Esophagus muscularis mucosa (tissue), 4 donors: ENCODE measurements around the gene PARP12. TPM values are rescaled to one million over a fixed set of nuclear protein-coding genes. Genes with fewer than 3 reads are reported as not detected.

Source experiments
- DNase-seq: peaks from one replicate; pipeline ENCODE4 v3.0.0-alpha.2; 2017; ENCODE audit errors: extremely low spot score
- H3K27ac ChIP-seq, 4 donors: fragments of 200-600 bp; sonication (generic); replicated peaks in 1 of 4; 1 replicate in 3 of 4; 2 replicates in 1 of 4; pipeline ENCODE4 v1.5.1; 2016 to 2019; ENCODE audit warnings: mild to moderate bottlenecking in 1 of 4
- H3K27me3 ChIP-seq, 4 donors: fragments of 200-600 bp; sonication (generic); one replicate each; pipeline versions ENCODE4 v1.5.1 to v1.6.0; 2016 to 2019
- H3K36me3 ChIP-seq, 4 donors: fragments of 200-600 bp; sonication (generic); one replicate each; pipeline ENCODE4 v1.5.1; 2016 to 2019
- H3K4me1 ChIP-seq, 4 donors: fragments of 200-600 bp; sonication (generic); one replicate each; pipeline ENCODE4 v1.5.1; 2016 to 2019
- H3K4me3 ChIP-seq, 4 donors: fragments of 200-600 bp; sonication (generic); 1 replicate in 2 of 4; 2 replicates in 2 of 4; pipeline ENCODE4 v1.5.1; 2016 to 2019; ENCODE audit warnings: mild to moderate bottlenecking in 4 of 4, moderate library complexity in 1 of 4
- H3K9me3 ChIP-seq, 4 donors: fragments of 200-600 bp; sonication (generic); 1 replicate in 3 of 4; 2 replicates in 1 of 4; pipeline ENCODE4 v1.5.1; 2016 to 2019
- EP300 ChIP-seq: sonication (generic); formaldehyde crosslinking; IDR thresholded peaks from one replicate; pipeline ENCODE4 v1.6.1; 2017; ENCODE audit warnings: antibody characterized with exemption
- POLR2A ChIP-seq: fragments of 450-650 bp; IDR thresholded peaks from one replicate; pipeline ENCODE4 v1.6.1; 2017; ENCODE audit warnings: antibody characterized with exemption, moderate library complexity, mild to moderate bottlenecking, low read depth
- POLR2AphosphoS5 ChIP-seq, 2 donors: sonication (generic); formaldehyde crosslinking; IDR thresholded peaks; one replicate each; pipeline ENCODE4 v1.6.1; 2017; ENCODE audit warnings: antibody characterized with exemption in 2 of 2
- WGBS: methylation state at CpG from one replicate; pipeline ENCODE4 v1.1.5; 2018; 5-methylcytosine and 5-hydroxymethylcytosine counted together
- intact Hi-C: fragments of 100-400 bp; cut with DNase I; formaldehyde crosslinking; loops from one replicate; pipeline ENCODE4 v1.15.1; 2023
- total RNA-seq, 4 donors: library from RNA; depleted of rRNA; stranded (reverse); fragments of >200 nt; gene quantifications; one replicate each; pipeline versions ENCODE4 v1.1.0 to v1.2.1, GENCODE V29; 2016
- TF ChIP-seq, protein P1 (sequence below), 3 experiments: fragments of 200-600 bp in 2 of 3; fragments of 450-650 bp in 1 of 3; sonication (generic) in 2 of 3; IDR thresholded peaks; one replicate each; pipeline ENCODE4 v1.5.1; 2017 to 2019; ENCODE audit warnings: antibody characterized with exemption in 3 of 3, mild to moderate bottlenecking in 2 of 3, moderate library complexity in 1 of 3

Gene PARP12
- total RNA-seq, 4 donors from 2014 or later: 20.6 to 24.5 (median 23.4) TPM

DNA sequence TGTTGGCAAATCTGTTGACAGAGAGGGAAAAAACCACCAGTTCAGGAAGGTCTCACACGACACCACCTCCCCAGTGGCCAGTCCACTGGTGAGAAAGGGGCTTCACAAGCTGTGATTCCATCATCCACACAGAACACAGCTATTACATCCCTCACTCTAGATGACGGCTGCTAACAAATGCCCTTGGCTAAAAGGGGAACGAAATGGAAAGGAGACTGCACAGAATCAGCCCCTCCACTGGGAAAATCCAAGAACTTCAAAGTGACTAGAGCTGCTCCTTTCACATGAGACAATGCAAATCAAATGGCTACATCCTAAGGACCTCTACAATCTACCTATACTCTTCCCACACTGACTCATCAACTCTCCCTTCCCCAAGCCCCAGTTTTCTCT, 5.6 kb downstream of the PARP12 start:
- whole genome bisulfite sequencing: 98% methylated on average over 3 of the region's 3 CpGs

DNA sequence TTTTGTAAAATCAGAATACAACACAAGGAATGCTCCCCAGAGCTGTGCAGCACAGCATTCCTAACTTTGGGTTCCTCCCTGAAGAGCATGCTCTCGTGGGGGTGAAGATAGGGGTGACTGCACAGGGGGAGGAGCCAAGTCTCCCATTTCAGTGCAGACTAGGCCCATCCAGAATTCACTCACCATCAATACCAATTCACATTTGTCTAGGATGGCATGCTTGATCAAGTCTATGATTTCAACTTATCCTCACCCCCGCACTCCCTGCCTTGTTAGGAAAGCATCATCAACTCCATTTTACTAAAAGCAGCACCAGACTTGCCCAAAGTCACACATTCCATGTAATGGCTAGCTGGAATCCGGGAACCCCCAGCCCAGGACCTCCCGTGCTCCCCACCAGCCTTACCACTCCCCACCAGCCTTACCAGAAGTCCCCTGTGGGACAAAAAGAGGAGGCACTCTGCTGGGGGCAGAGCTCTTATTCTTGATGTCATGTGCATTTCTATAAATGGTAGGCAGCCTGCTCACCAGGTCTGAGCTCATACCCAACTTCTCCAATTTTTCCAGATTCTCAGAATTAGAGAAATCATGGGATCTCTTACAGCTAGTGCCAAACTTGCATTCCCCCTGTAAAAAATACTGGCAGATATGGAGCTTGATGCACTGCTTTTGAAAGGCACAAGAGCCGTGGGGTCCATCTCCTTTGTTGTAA, 6.2 kb downstream of the PARP12 start:
- Histone ChIP-seq H3K27me3 (no peaks in the 10 kb centered on the region), H3K36me3 (peaks cover 0 to 26% (median 6%) of the 10 kb centered on the region in 4 donors), H3K4me3 (no peak overlapping the region), H3K9me3 (no peaks in the 10 kb centered on the region), H3K27ac (no peak overlapping the region), H3K4me1 (peaks cover 23 to 31% (median 29%) of the 10 kb centered on the region in 4 donors)
- TF ChIP-seq, protein P1, sequence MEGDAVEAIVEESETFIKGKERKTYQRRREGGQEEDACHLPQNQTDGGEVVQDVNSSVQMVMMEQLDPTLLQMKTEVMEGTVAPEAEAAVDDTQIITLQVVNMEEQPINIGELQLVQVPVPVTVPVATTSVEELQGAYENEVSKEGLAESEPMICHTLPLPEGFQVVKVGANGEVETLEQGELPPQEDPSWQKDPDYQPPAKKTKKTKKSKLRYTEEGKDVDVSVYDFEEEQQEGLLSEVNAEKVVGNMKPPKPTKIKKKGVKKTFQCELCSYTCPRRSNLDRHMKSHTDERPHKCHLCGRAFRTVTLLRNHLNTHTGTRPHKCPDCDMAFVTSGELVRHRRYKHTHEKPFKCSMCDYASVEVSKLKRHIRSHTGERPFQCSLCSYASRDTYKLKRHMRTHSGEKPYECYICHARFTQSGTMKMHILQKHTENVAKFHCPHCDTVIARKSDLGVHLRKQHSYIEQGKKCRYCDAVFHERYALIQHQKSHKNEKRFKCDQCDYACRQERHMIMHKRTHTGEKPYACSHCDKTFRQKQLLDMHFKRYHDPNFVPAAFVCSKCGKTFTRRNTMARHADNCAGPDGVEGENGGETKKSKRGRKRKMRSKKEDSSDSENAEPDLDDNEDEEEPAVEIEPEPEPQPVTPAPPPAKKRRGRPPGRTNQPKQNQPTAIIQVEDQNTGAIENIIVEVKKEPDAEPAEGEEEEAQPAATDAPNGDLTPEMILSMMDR (IDR thresholded peaks at IDR 0.05): no peak
- TF ChIP-seq POLR2AphosphoS5 (IDR thresholded peaks at IDR 0.05) (no peak), POLR2A (no peak), EP300 (no peak)
- intact Hi-C loops: no loop called here
- 96% methylated on average over 5 of the region's 5 CpGs for WGBS
- no peak for DNase-seq

More for the DNA sequence above, 5.6 kb downstream of the PARP12 start:
- no peak for DNase-seq
- TF ChIP-seq POLR2AphosphoS5 (IDR thresholded peaks at IDR 0.05): no peak
- TF ChIP-seq, protein P1 (IDR thresholded peaks at IDR 0.05): no peak
- TF ChIP-seq EP300: no peak
- no peak for TF ChIP-seq POLR2A
- H3K36me3 ChIP-seq: peaks cover 0 to 21% (median 6%) of the 10 kb centered on the region in 4 donors
- H3K4me3 ChIP-seq: no peak overlapping the region
- peaks cover 24 to 37% (median 32%) of the 10 kb centered on the region in 4 donors for H3K4me1 ChIP-seq
- no peak overlapping the region for H3K27ac ChIP-seq
- H3K9me3 ChIP-seq: no peaks in the 10 kb centered on the region
- H3K27me3 ChIP-seq: no peaks in the 10 kb centered on the region
- intact Hi-C loops: no loop called here

DNA sequence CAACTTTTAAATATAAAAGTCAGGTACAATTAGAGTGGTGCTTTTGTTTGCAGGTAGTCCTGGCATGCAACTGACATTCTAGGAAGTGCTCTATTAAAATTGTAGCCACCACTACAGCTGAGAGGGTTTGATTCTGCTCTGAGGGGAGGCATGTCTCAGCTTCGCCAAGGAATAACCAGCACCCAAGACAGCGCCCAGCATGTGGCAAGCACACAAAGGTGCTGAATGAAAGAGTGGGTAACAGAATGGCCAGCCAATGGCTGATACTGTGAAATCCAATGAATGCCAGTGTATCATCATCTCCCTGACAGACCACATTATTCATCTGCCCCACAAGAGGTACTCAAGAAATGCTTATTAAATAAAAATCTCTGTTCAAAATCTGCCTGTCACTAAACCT, 6.9 kb downstream of the PARP12 start:
- Histone ChIP-seq H3K9me3 (no peaks in the 10 kb centered on the region), H3K4me1 (peaks cover 17 to 24% (median 21%) of the 10 kb centered on the region in 4 donors), H3K27me3 (no peaks in the 10 kb centered on the region), H3K36me3 (peaks cover 0 to 30% (median 6%) of the 10 kb centered on the region in 4 donors), H3K27ac (no peak overlapping the region), H3K4me3 (no peak overlapping the region)
- WGBS: 95% methylated on average over 2 of the region's 2 CpGs
- intact Hi-C loops: no loop called here
- no peak for TF ChIP-seq POLR2A
- TF ChIP-seq POLR2AphosphoS5 (IDR thresholded peaks at IDR 0.05): no peak
- TF ChIP-seq EP300: no peak
- TF ChIP-seq, protein P1 (IDR thresholded peaks at IDR 0.05): no peak
- DNase-seq: no peak

DNA sequence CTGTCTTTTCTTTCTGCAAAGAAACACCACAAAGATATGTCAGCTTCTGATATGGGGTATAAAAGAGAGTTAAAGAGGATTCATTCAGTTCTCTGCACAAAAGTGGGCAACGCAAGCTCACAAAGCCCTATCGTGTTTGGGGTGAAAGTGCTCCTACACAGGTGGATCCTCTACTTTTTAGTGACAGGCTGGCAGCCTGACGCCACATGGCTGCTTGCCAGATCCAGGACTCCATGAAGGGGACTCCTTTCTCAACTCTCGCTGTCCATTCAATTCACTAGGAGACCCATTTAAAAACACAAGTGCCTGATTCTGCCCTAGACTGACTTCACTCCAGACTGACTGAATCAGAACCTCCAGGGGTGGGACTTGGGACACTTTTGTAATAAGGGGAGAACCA, 8.0 kb downstream of the PARP12 start:
- Histone ChIP-seq H3K36me3 (peaks cover 0 to 36% (median 6%) of the 10 kb centered on the region in 4 donors), H3K4me1 (peaks cover 8 to 17% (median 12%) of the 10 kb centered on the region in 4 donors), H3K27ac (no peak overlapping the region), H3K9me3 (no peaks in the 10 kb centered on the region), H3K27me3 (no peaks in the 10 kb centered on the region), H3K4me3 (no peak overlapping the region)
- WGBS: 89% methylated on average over 4 of the region's 4 CpGs
- intact Hi-C loops: no loop called here
- TF ChIP-seq POLR2A (no peak), POLR2AphosphoS5 (IDR thresholded peaks at IDR 0.05) (no peak), EP300 (no peak)
- TF ChIP-seq, protein P1 (IDR thresholded peaks at IDR 0.05): no peak
- no peak for DNase-seq
